ENCODE data around the gene DZIP1L. TPM values are rescaled to one million over a fixed set of nuclear protein-coding genes. Genes with fewer than 3 reads are reported as not detected.

Gene DZIP1L
- total RNA-seq, 1 donor from 2014 or later = 6.6 TPM

GRCh38 chr3:138140940-138141339 lies 25.5 kb upstream of the DZIP1L start:
- no peak for DNase-seq (ENCODE audit: low read depth)
- no peak overlapping the region for H3K4me3 ChIP-seq (ENCODE audit: low read depth, low read length)
- H3K27me3 ChIP-seq (ENCODE audit: control insufficient read depth, insufficient read depth, low read length) = no peaks in the 10 kb centered on the region
- TF ChIP-seq, protein P1, sequence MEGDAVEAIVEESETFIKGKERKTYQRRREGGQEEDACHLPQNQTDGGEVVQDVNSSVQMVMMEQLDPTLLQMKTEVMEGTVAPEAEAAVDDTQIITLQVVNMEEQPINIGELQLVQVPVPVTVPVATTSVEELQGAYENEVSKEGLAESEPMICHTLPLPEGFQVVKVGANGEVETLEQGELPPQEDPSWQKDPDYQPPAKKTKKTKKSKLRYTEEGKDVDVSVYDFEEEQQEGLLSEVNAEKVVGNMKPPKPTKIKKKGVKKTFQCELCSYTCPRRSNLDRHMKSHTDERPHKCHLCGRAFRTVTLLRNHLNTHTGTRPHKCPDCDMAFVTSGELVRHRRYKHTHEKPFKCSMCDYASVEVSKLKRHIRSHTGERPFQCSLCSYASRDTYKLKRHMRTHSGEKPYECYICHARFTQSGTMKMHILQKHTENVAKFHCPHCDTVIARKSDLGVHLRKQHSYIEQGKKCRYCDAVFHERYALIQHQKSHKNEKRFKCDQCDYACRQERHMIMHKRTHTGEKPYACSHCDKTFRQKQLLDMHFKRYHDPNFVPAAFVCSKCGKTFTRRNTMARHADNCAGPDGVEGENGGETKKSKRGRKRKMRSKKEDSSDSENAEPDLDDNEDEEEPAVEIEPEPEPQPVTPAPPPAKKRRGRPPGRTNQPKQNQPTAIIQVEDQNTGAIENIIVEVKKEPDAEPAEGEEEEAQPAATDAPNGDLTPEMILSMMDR (IDR thresholded peaks at IDR 0.05; ENCODE audit: insufficient read depth, low read length, poor library complexity, severe bottlenecking) = no peak
- H3K36me3 ChIP-seq (ENCODE audit: control insufficient read depth, insufficient read depth, low read length) = no peaks in the 10 kb centered on the region

DNA sequence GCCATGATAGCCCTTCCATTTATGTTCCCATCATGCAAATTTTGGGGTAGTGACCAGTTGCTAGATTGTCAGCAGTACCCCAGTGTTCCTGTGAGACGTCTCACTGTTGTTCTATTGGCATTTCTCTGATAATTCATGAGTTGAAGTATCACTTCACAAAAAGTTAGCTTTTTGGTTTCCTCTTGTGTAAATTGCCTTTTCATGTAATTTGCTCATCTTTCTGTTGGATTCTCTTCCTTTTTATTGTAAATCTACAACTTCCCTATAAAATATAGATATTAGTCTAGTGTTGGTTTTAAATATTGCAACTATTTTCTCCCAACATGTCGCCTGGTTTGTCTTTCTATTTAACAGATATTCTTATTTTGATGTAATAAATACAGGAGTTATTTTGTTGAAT lies 24.3 kb upstream of the DZIP1L start:
- Histone ChIP-seq H3K4me3 (ENCODE audit: low read depth, low read length) (no peak overlapping the region), H3K36me3 (ENCODE audit: control insufficient read depth, insufficient read depth, low read length) (no peaks in the 10 kb centered on the region), H3K27me3 (ENCODE audit: control insufficient read depth, insufficient read depth, low read length) (no peaks in the 10 kb centered on the region)
- no peak for DNase-seq (ENCODE audit: low read depth)
- TF ChIP-seq, protein P1 (IDR thresholded peaks at IDR 0.05; ENCODE audit: insufficient read depth, low read length, poor library complexity, severe bottlenecking) = no peak

- H3K36me3 ChIP-seq (ENCODE audit: control insufficient read depth, insufficient read depth, low read length) = no peaks in the 10 kb centered on the region
- TF ChIP-seq, protein P1 (IDR thresholded peaks at IDR 0.05; ENCODE audit: insufficient read depth, low read length, poor library complexity, severe bottlenecking) = no peak
- no peak for DNase-seq (ENCODE audit: low read depth)
- no peak overlapping the region for H3K4me3 ChIP-seq (ENCODE audit: low read depth, low read length)
- H3K27me3 ChIP-seq (ENCODE audit: control insufficient read depth, insufficient read depth, low read length) = no peaks in the 10 kb centered on the region
Measured at GRCh38 chr3:138137861-138138260, 22.5 kb upstream of the DZIP1L start.

- Histone ChIP-seq H3K36me3 (ENCODE audit: control insufficient read depth, insufficient read depth, low read length) (no peaks in the 10 kb centered on the region), H3K4me3 (ENCODE audit: low read depth, low read length) (no peak overlapping the region), H3K27me3 (ENCODE audit: control insufficient read depth, insufficient read depth, low read length) (no peaks in the 10 kb centered on the region)
- no peak for DNase-seq (ENCODE audit: low read depth)
- TF ChIP-seq, protein P1 (IDR thresholded peaks at IDR 0.05; ENCODE audit: insufficient read depth, low read length, poor library complexity, severe bottlenecking) = no peak
Measured at GRCh38 chr3:138136201-138136600, 20.8 kb upstream of the DZIP1L start.

DNA sequence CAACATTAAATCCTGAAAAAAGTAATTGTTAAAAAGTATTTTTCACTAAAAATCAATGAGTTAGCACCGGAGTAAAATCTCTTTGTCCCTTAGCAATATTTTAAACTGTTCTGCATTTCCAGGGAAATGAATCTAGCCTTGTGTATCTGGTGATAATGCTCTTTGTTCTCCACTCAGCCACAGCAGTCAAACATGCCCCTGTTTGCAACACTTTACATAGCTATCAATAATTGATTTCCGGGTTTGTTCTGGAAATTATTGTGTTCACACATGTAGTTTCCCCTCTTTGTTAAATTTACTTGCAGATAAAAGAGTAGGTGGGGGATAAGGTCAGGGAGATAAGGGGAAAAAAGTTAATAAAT lies 20.4 kb upstream of the DZIP1L start:
- TF ChIP-seq, protein P1 (IDR thresholded peaks at IDR 0.05; ENCODE audit: insufficient read depth, low read length, poor library complexity, severe bottlenecking) = no peak
- H3K36me3 ChIP-seq (ENCODE audit: control insufficient read depth, insufficient read depth, low read length) = no peaks in the 10 kb centered on the region
- DNase-seq (ENCODE audit: low read depth) = no peak
- no peaks in the 10 kb centered on the region for H3K27me3 ChIP-seq (ENCODE audit: control insufficient read depth, insufficient read depth, low read length)
- no peak overlapping the region for H3K4me3 ChIP-seq (ENCODE audit: low read depth, low read length)

GRCh38 chr3:138135146-138135832 lies 19.9 kb upstream of the DZIP1L start:
- H3K36me3 ChIP-seq (ENCODE audit: control insufficient read depth, insufficient read depth, low read length) = no peaks in the 10 kb centered on the region

More at GRCh38 chr3:138135146-138135832, 19.9 kb upstream of the DZIP1L start:
- TF ChIP-seq, protein P1 (IDR thresholded peaks at IDR 0.05; ENCODE audit: insufficient read depth, low read length, poor library complexity, severe bottlenecking) = no peak
- Histone ChIP-seq H3K27me3 (ENCODE audit: control insufficient read depth, insufficient read depth, low read length) (no peaks in the 10 kb centered on the region), H3K4me3 (ENCODE audit: low read depth, low read length) (no peak overlapping the region)
- no peak for DNase-seq (ENCODE audit: low read depth)

Measured in kidney epithelial cell (primary cell).